HAP-1 (cell line): ENCODE measurements around the gene CCDC88C.
"Not testable (repeated sequence)": the region's sequence is repeated elsewhere in the genome, so short reads cannot be mapped to it uniquely, and the experiment has no call there.

ENCODE experiments used
- DNase-seq, 2 experiments: peaks; one replicate each; pipeline ENCODE4 v3.0.0-alpha.2; 2016 to 2020; ENCODE audit warnings: low spot score in 2 of 2
- H3K27me3 ChIP-seq: fragments of 250-450 bp; sonication (Bioruptor Pico); 2 replicates; pipeline ENCODE4 v1.5.1; 2020; ENCODE audit warnings: low read depth, mild to moderate bottlenecking, moderate library complexity
- H3K36me3 ChIP-seq: fragments of 250-450 bp; sonication (Bioruptor Pico); replicated peaks from 2 replicates; pipeline ENCODE4 v1.5.1; 2020; ENCODE audit warnings: mild to moderate bottlenecking
- H3K4me1 ChIP-seq: fragments of 250-450 bp; sonication (Bioruptor Pico); 2 replicates; pipeline ENCODE4 v1.5.1; 2020; ENCODE audit warnings: mild to moderate bottlenecking
- H3K4me3 ChIP-seq: fragments of 250-450 bp; sonication (Bioruptor Pico); 2 replicates; pipeline ENCODE4 v1.5.1; 2020; ENCODE audit warnings: mild to moderate bottlenecking, moderate library complexity
- H3K9me3 ChIP-seq: fragments of 250-450 bp; sonication (Bioruptor Pico); 2 replicates; pipeline ENCODE4 v1.5.1; 2020; ENCODE audit warnings: mild to moderate bottlenecking, moderate library complexity
- in situ Hi-C: fragments of 300-500 bp; cut with MboI; formaldehyde crosslinking; loops from 3 replicates; pipeline ENCODE4 v1.14.3; 2020; ENCODE audit warnings: low sequenced_read_pairs, inconsistent platforms, mixed read lengths

Gene CCDC88C

GRCh38 chr14:91410771-91411536 lies 6.7 kb downstream of the CCDC88C start:
- Histone ChIP-seq H3K27me3 (no peaks in the 10 kb centered on the region), H3K4me3 (no peak overlapping the region), H3K4me1 (peaks cover 18% of the 10 kb centered on the region), H3K9me3 (no peaks in the 10 kb centered on the region), H3K36me3 (peaks cover 51% of the 10 kb centered on the region)
- no peak for DNase-seq
- in situ Hi-C loops = no loop called here

DNA sequence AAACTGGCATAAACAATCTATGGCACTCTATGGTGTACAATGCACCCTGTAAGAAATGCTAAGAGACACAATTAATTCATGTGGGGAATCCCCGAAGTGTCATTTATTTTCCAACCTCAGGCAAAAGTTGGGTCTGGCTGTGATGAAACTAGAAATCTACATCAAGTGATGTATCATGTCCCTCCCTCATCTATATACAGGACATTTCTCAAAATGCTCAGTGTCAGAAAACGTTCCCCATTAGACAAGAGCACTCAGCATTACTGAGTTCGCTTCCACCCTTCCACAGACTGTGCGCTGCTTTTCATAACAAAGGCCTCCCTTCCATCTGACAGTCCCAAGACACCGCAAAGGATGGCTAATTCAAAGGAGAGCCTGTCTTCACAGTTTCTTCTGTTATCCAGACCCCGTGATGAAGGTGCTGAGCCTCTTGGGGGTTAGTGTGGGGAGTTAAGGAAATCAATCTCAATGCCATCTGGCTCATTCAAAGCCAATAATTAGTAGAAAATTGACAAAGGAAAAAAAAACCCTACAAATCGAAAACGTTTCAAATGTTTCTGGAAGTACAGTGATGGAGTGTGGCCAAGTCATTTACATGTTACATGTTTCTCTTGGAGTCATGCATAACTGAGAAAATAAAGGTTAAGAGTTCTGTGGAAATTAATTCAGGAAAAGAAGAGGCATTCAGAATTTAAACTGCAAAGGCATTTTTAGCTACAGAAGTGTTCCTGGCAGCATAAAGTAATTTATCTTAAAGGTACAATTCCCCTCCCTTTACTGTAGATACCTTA lies 7.5 kb downstream of the CCDC88C start:
- peaks cover 18% of the 10 kb centered on the region for H3K4me1 ChIP-seq
- DNase-seq = peak; percentile 53 to 56
- no peak overlapping the region for H3K4me3 ChIP-seq
- in situ Hi-C loops = no loop called here
- no peaks in the 10 kb centered on the region for H3K27me3 ChIP-seq
- H3K36me3 ChIP-seq = peaks cover 47% of the 10 kb centered on the region
- no peaks in the 10 kb centered on the region for H3K9me3 ChIP-seq

- H3K36me3 ChIP-seq = peaks cover 41% of the 10 kb centered on the region
- H3K4me3 ChIP-seq, DNase-seq, H3K27me3 ChIP-seq, H3K9me3 ChIP-seq, in situ Hi-C loops: not testable (repeated sequence)
- peaks cover 18% of the 10 kb centered on the region for H3K4me1 ChIP-seq
Observed at GRCh38 chr14:91409240-91409639, 8.4 kb downstream of the CCDC88C start.

GRCh38 chr14:91406982-91407381 lies 10.6 kb downstream of the CCDC88C start:
- Histone ChIP-seq H3K9me3 (no peaks in the 10 kb centered on the region), H3K4me1 (peaks cover 18% of the 10 kb centered on the region), H3K27me3 (no peaks in the 10 kb centered on the region), H3K4me3 (no peak overlapping the region), H3K36me3 (peaks cover 29% of the 10 kb centered on the region)
- no peak for DNase-seq
- in situ Hi-C loops = no loop called here

GRCh38 chr14:91406451-91406850 lies 11.2 kb downstream of the CCDC88C start:
- in situ Hi-C loops = no loop called here
- Histone ChIP-seq H3K9me3 (no peaks in the 10 kb centered on the region), H3K36me3 (peaks cover 29% of the 10 kb centered on the region), H3K4me3 (no peak overlapping the region), H3K4me1 (peaks cover 18% of the 10 kb centered on the region), H3K27me3 (no peaks in the 10 kb centered on the region)
- DNase-seq = no peak

DNA sequence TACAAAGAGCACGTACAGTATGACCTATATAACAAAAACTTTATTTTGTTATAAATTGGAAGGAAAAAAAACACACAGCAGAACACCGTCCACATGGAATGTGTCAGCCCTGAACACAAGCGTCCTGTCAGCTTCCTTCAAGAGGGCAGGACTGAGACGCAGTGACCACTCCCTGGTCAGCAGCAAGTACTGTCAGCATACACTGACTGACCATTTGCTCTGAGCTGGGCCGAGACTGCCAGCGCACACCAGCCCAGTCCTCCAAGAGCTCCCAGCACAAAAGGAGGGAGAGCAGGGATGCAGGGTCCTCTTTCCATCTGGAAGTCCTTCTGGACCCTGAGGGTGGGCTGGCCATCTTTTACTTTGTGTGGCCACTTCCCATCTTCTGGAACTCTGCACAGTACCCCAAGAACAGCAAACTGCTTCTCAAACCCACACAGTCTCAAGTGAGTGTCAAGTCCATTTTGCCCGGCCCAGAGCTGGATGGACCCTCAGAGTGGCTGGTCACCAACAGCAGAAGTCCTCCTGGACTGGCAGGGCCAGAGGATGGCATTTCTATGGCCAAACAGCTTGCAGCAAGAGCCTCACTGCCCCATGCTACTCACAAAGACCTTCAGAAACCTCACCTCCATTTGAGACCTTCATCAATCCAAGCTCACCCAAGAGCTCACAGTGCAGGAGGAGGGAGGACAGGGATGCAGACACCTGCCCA lies 11.7 kb downstream of the CCDC88C start:
- no peak overlapping the region for H3K4me3 ChIP-seq
- no peak for DNase-seq
- peaks cover 14% of the 10 kb centered on the region for H3K4me1 ChIP-seq
- in situ Hi-C loops = no loop called here
- no peaks in the 10 kb centered on the region for H3K27me3 ChIP-seq
- H3K9me3 ChIP-seq = no peaks in the 10 kb centered on the region
- H3K36me3 ChIP-seq = peaks cover 24% of the 10 kb centered on the region

DNA sequence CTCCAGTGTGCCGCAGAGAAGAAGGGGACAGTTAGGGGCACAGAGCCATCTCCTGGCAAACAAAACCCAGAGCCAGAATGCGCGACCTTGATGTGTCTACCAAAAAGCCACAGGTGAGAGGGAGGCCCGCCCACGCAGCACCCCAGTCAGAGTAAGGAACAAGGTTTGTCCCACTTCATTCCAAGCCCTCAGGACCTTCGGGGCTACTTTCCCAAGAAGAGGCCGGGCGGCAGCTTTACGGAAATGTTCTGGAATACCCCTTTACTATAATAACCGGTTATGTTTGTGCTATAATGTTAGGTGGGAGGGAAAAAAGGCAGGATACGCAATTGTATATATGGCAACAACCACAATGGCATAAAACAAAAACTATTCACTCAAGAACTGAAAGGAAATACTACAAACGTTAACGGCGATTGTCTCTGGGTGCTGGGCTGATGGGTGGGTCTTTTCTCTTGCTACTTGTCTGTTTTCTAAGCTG lies 12.3 kb downstream of the CCDC88C start:
- Histone ChIP-seq H3K9me3 (no peaks in the 10 kb centered on the region), H3K4me1 (peaks cover 8% of the 10 kb centered on the region), H3K27me3 (no peaks in the 10 kb centered on the region), H3K4me3 (no peak overlapping the region), H3K36me3 (peaks cover 24% of the 10 kb centered on the region)
- DNase-seq = no peak
- in situ Hi-C loops = no loop called here

DNA sequence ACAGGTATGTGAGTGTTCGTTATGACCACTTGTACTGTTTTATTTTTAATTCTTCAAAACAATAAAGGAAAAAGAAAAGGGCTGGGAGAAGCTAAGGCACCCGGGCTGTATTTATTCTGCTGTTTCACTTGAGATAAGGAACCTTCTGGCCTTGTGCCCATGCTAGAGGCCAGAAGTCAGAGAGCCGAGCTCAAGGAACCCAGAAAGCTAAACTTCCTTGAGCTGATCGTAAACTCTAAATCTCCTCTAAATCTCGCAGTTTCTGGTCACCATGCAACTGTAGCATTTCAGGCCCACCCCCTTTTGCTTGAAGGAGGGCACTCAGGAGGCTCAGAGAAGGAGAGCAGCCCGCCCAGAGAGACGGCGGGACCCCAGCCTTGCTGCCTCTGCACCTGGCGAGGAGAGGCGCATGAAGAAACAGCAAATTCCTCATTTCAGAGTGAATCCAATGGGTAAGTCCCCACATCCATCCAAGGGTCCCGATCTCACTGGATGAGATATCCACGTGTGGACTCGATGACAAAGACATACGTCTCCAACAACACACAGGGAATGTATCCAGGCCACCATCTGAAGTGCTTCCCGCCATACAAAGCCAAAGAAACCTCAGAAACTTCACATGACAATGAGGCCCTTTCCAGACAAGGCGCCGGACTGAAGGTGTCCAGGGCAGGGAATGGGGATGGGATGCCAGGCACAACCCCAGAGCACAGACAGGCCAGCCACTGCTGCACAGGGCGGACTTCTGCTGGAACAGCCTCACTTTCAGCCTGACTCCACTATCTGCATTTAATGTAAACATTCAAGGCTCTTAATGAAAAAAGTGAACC lies 14.6 kb downstream of the CCDC88C start:
- H3K9me3 ChIP-seq = no peaks in the 10 kb centered on the region
- H3K36me3 ChIP-seq = peaks cover 12% of the 10 kb centered on the region
- in situ Hi-C loops = no loop called here
- H3K4me1 ChIP-seq = no peaks in the 10 kb centered on the region
- no peak overlapping the region for H3K4me3 ChIP-seq
- DNase-seq = no peak
- H3K27me3 ChIP-seq = no peaks in the 10 kb centered on the region

- no peaks in the 10 kb centered on the region for H3K9me3 ChIP-seq
- in situ Hi-C loops = no loop called here
- DNase-seq = no peak
- H3K36me3 ChIP-seq = peaks cover 6% of the 10 kb centered on the region
- H3K4me3 ChIP-seq = no peak overlapping the region
- no peaks in the 10 kb centered on the region for H3K4me1 ChIP-seq
- no peaks in the 10 kb centered on the region for H3K27me3 ChIP-seq
Observed at GRCh38 chr14:91402348-91402747, 15.3 kb downstream of the CCDC88C start.

DNA sequence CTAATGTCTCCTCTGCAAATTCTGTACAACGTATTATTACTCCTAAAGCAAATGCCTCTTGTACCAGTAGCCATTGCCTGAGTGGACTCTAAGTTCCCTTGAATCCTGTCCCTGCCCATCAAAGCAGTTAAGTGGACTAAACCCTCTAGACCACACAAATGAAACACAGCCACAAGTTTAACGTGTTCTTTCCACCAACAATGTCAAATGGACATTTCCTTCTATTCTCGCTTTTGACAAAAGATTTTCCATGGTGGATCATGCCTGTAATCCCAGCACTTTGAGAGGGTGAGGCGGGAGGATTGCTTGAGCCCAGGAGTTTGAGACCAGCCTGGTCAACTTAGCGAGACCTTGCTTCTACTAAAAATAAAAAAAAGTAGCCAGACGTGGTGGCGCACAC lies 15.9 kb downstream of the CCDC88C start:
- Histone ChIP-seq H3K4me3 (no peak overlapping the region), H3K36me3 (peaks cover 1% of the 10 kb centered on the region; the same call in 1 of the 2 replicates), H3K27me3 (no peaks in the 10 kb centered on the region), H3K9me3 (no peaks in the 10 kb centered on the region), H3K4me1 (no peaks in the 10 kb centered on the region)
- DNase-seq = no peak
- in situ Hi-C loops = no loop called here

DNA sequence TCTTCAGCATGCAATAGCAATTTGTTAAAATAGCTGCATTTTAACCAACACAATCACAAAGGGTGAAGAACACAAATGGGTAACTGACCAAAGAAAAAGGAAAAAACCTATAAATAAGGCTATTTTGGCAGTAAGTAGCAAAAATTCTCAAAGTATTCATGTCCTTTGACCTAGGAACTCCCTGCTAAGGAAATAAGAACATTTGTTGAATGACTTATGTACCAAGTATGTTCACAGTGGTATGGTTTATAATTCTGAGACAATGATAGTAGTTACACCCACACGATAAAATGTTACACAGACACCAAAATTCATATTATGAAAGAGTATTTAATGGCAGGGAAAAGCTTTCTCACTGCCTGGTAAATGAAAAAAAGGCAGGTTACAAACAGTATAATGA lies 16.9 kb downstream of the CCDC88C start:
- DNase-seq = no peak
- Histone ChIP-seq H3K4me1 (no peaks in the 10 kb centered on the region), H3K9me3 (no peaks in the 10 kb centered on the region), H3K27me3 (no peaks in the 10 kb centered on the region), H3K4me3 (no peak overlapping the region), H3K36me3 (no peaks in the 10 kb centered on the region)
- in situ Hi-C loops = no loop called here

DNA sequence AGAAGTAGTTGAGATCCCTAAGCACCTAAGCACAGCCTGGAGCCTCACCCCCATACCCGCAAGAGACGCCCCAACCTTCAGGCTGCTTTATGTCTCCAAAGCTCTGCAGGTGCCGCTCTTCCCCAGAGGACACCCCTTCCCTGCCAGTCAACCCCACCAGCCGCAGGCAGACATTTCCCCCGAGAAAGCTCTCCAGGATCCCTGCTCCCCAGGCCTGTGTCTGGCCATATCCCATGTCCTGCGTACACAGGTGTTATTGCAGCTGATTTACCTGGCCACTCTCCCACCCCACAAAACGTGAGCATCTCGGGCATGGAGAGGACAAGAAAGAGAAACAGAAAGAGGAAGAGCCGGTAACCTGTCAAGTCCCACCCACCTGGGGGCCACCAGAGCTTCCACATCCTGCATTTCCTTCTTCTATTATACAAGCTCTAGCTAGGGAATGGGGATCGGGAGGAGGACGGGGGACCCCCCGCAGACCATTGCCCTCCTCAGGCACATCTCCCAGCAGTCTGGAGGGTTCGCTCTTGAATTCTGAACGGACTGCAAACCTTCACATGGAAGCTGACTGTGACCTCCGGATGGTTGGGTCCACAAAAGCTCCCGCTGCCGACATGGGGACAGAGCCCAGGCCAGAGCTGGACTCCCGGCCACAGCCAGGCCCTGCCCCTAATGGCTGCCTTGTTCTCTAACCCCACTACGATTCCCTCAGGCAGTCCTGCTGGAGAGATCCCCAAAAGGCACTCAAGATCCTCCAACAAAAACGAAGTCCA lies 17.6 kb downstream of the CCDC88C start:
- no peaks in the 10 kb centered on the region for H3K36me3 ChIP-seq
- no peaks in the 10 kb centered on the region for H3K27me3 ChIP-seq
- H3K4me3 ChIP-seq = no peak overlapping the region
- in situ Hi-C loops = no loop called here
- H3K4me1 ChIP-seq = no peaks in the 10 kb centered on the region
- no peaks in the 10 kb centered on the region for H3K9me3 ChIP-seq
- no peak for DNase-seq

- in situ Hi-C loops = no loop called here
- H3K4me3 ChIP-seq = no peak overlapping the region
- no peaks in the 10 kb centered on the region for H3K36me3 ChIP-seq
- no peaks in the 10 kb centered on the region for H3K27me3 ChIP-seq
- no peaks in the 10 kb centered on the region for H3K4me1 ChIP-seq
- no peak for DNase-seq
- no peaks in the 10 kb centered on the region for H3K9me3 ChIP-seq
Observed at GRCh38 chr14:91398707-91399106, 18.9 kb downstream of the CCDC88C start.
